GM23338 (cell line): Measurements from ENCODE around the gene TXN. TPM values are rescaled to one million over a fixed set of nuclear protein-coding genes. Genes with fewer than 3 reads are reported as not detected.

Source experiments
- ATAC-seq: fragments of 200-7000 bp; cut with Tn5 transposase; 3 replicates; pipeline ENCODE4 v1.9.1; 2020
- DNase-seq: peaks from one replicate; pipeline ENCODE4 v3.0.0-alpha.2; 2015; ENCODE audit warnings: low spot score
- H2AFZ ChIP-seq: fragments of 200-600 bp; sonication (generic); 2 replicates; pipeline ENCODE4 v1.8.0; 2016; ENCODE audit warnings: antibody characterized with exemption, mild to moderate bottlenecking, moderate library complexity
- H3F3A ChIP-seq: fragments of 200-600 bp; sonication (generic); replicated peaks from 2 replicates; pipeline ENCODE4 v1.8.0; 2017; ENCODE audit warnings: antibody characterized with exemption, mixed run types, low read depth
- H3K27ac ChIP-seq: fragments of 200-600 bp; sonication (generic); 2 replicates; pipeline ENCODE4 v1.6.1; 2016; ENCODE audit warnings: low read depth
- H3K27me3 ChIP-seq: fragments of 200-600 bp; sonication (generic); 2 replicates; pipeline ENCODE4 v1.8.0; 2016; ENCODE audit warnings: mild to moderate bottlenecking, mixed run types, moderate library complexity; ENCODE audit not compliant: insufficient read depth
- H3K36me3 ChIP-seq: fragments of 200-600 bp; sonication (generic); 2 replicates; pipeline ENCODE4 v1.8.0; 2016; ENCODE audit warnings: mild to moderate bottlenecking; ENCODE audit not compliant: insufficient read depth
- H3K4me1 ChIP-seq: fragments of 200-600 bp; sonication (generic); 2 replicates; pipeline ENCODE4 v1.8.0; 2016; ENCODE audit warnings: mild to moderate bottlenecking, moderate library complexity; ENCODE audit not compliant: insufficient read depth
- H3K4me2 ChIP-seq: fragments of 200-600 bp; sonication (generic); 2 replicates; pipeline ENCODE4 v1.7.1; 2017; ENCODE audit warnings: mixed run types
- H3K4me3 ChIP-seq: fragments of 200-600 bp; sonication (generic); 2 replicates; pipeline ENCODE4 v1.6.1; 2016; ENCODE audit warnings: mixed run types
- H3K79me2 ChIP-seq: fragments of 200-600 bp; sonication (generic); replicated peaks from 2 replicates; pipeline ENCODE4 v1.8.0; 2017; ENCODE audit warnings: mild to moderate bottlenecking; ENCODE audit not compliant: insufficient read depth
- H3K9me2 ChIP-seq: fragments of 200-600 bp; sonication (generic); 2 replicates; pipeline ENCODE4 v1.8.0; 2017; ENCODE audit not compliant: insufficient read depth
- H4K20me1 ChIP-seq: fragments of 200-600 bp; sonication (generic); replicated peaks from 2 replicates; pipeline ENCODE4 v1.8.0; 2017; ENCODE audit warnings: mild to moderate bottlenecking; ENCODE audit not compliant: insufficient read depth
- H3K27ac Mint-ChIP-seq: 2 replicates; pipeline ENCODE4 v1.8.0; 2020; ENCODE audit warnings: inconsistent platforms, mild to moderate bottlenecking, moderate library complexity, mixed read lengths
- H3K27me3 Mint-ChIP-seq: 3 replicates; pipeline ENCODE4 v1.8.0; 2022; ENCODE audit warnings: low read depth, mild to moderate bottlenecking, moderate library complexity, mixed read lengths, inconsistent platforms; ENCODE audit not compliant: insufficient read depth, poor library complexity
- H3K36me3 Mint-ChIP-seq: 3 replicates; pipeline ENCODE4 v1.8.0; 2021; ENCODE audit warnings: low read depth, mild to moderate bottlenecking, inconsistent platforms, moderate library complexity, mixed read lengths
- H3K4me1 Mint-ChIP-seq: 3 replicates; pipeline ENCODE4 v1.8.0; 2020; ENCODE audit warnings: mild to moderate bottlenecking, inconsistent platforms, mixed read lengths
- H3K4me3 Mint-ChIP-seq: 3 replicates; pipeline ENCODE4 v1.8.0; 2021; ENCODE audit warnings: moderate library complexity, mild to moderate bottlenecking, inconsistent platforms, mixed read lengths
- H3K9me3 Mint-ChIP-seq: 3 replicates; pipeline ENCODE4 v1.8.0; 2020; ENCODE audit warnings: moderate library complexity, mild to moderate bottlenecking, inconsistent platforms, mixed read lengths
- CREB1 ChIP-seq: fragments of 250-450 bp; sonication (Bioruptor Pico); IDR thresholded peaks from 2 replicates; pipeline ENCODE4 v1.5.0; 2020; ENCODE audit warnings: low read depth, mild to moderate bottlenecking, moderate library complexity
- EZH2 ChIP-seq: fragments of 200-600 bp; sonication (generic); IDR thresholded peaks from one replicate; pipeline ENCODE4 v1.8.0; 2017; ENCODE audit warnings: antibody characterized with exemption, mild to moderate bottlenecking, low read depth; ENCODE audit not compliant: unreplicated experiment
- EZH2phosphoT487 ChIP-seq: fragments of 200-600 bp; sonication (generic); IDR thresholded peaks from one replicate; pipeline ENCODE4 v1.8.1; 2018; ENCODE audit warnings: antibody characterized with exemption; ENCODE audit not compliant: unreplicated experiment
- JUNB ChIP-seq: IDR thresholded peaks from one replicate; pipeline ENCODE4 v1.6.1; 2016; ENCODE audit warnings: antibody characterized with exemption; ENCODE audit not compliant: unreplicated experiment
- NANOG ChIP-seq: IDR thresholded peaks from 2 replicates; pipeline ENCODE4 v1.6.1; 2016; ENCODE audit warnings: antibody characterized with exemption, borderline replicate concordance
- POLR2AphosphoS5 ChIP-seq: IDR thresholded peaks from 2 replicates; pipeline ENCODE4 v1.6.1; 2016; ENCODE audit warnings: antibody characterized with exemption, low read depth
- STAT1 ChIP-seq: IDR thresholded peaks from one replicate; pipeline ENCODE4 v1.6.1; 2016; ENCODE audit warnings: antibody characterized with exemption; ENCODE audit not compliant: unreplicated experiment
- ZNF114 ChIP-seq: fragments of 250-450 bp; sonication (Bioruptor Pico); IDR thresholded peaks from 2 replicates; pipeline ENCODE4 v1.5.0; 2020; ENCODE audit warnings: mild to moderate bottlenecking, moderate library complexity
- ZNF331 ChIP-seq: fragments of 250-450 bp; sonication (Bioruptor Pico); IDR thresholded peaks from 2 replicates; pipeline ENCODE4 v1.5.0; 2020; ENCODE audit warnings: low read depth, mild to moderate bottlenecking, moderate library complexity
- polyA plus RNA-seq: library from polyadenylated mRNA; unstranded; fragments of >200 nt; fragmentation: Nextera tagmentation; extraction: Ambion mirVana; gene quantifications from 2 replicates; pipeline ENCODE4 v1.2.1, GENCODE V29; 2016
- total RNA-seq: library from RNA; depleted of rRNA; stranded (reverse); fragments of >200 nt; shearing (Covaris generic); gene quantifications from 2 replicates; pipeline ENCODE4 v1.2.3, GENCODE V29; 2014
- TF ChIP-seq, protein P1 (sequence below): IDR thresholded peaks from one replicate; pipeline ENCODE4 v1.6.1; 2018; ENCODE audit warnings: antibody characterized with exemption; ENCODE audit not compliant: unreplicated experiment
- TF ChIP-seq, protein P2 (sequence below), 2 experiments: fragments of 200-600 bp in 1 of 2; sonication (generic) in 1 of 2; conservative IDR thresholded peaks; 2 replicates each; pipeline versions ENCODE4 v1.5.1 to v1.6.1; 2016 to 2017; ENCODE audit warnings: antibody characterized with exemption in 2 of 2, low read depth in 2 of 2, mild to moderate bottlenecking in 2 of 2, moderate library complexity in 1 of 2
- TF ChIP-seq, protein P3 (sequence below): fragments of 250-450 bp; sonication (Bioruptor Pico); IDR thresholded peaks from 2 replicates; pipeline ENCODE4 v1.5.0; 2020; ENCODE audit warnings: mild to moderate bottlenecking, moderate library complexity
- TF ChIP-seq, protein P4 (sequence below): IDR thresholded peaks from 2 replicates; pipeline ENCODE4 v1.6.1; 2016; ENCODE audit warnings: antibody characterized with exemption

TXN gene
- total and polyA plus RNA-seq, 2 experiments from 2014 or later = 177 to 1,031 TPM

DNA sequence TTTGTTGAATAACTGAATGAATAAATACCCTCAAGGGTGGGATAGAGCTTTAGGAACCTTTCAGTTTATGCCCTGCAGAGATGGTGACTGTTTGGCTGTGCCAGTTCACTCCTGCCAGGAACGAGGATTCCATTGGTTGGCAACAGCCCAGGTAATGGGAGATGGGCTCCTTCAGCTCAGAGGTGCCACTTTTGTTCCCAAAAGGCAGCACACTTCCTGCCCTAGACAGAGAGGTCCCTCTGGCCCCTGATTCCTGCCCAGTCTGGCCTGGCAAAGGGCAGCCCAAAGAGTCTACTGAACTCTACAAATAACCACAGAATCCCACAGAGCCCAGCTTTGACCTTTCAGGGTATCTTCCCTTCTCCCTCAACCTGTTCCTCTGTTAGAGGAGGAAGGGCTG, 49.9 kb downstream of the TXN start:
- H3K9me3 Mint-ChIP-seq = peaks cover 4% of the 10 kb centered on the region; the same call in 1 of the 3 replicates
- H3K27me3 Mint-ChIP-seq = peaks cover 4% of the 10 kb centered on the region
- TF ChIP-seq EZH2phosphoT487 = no peak
- TF ChIP-seq, protein P1, sequence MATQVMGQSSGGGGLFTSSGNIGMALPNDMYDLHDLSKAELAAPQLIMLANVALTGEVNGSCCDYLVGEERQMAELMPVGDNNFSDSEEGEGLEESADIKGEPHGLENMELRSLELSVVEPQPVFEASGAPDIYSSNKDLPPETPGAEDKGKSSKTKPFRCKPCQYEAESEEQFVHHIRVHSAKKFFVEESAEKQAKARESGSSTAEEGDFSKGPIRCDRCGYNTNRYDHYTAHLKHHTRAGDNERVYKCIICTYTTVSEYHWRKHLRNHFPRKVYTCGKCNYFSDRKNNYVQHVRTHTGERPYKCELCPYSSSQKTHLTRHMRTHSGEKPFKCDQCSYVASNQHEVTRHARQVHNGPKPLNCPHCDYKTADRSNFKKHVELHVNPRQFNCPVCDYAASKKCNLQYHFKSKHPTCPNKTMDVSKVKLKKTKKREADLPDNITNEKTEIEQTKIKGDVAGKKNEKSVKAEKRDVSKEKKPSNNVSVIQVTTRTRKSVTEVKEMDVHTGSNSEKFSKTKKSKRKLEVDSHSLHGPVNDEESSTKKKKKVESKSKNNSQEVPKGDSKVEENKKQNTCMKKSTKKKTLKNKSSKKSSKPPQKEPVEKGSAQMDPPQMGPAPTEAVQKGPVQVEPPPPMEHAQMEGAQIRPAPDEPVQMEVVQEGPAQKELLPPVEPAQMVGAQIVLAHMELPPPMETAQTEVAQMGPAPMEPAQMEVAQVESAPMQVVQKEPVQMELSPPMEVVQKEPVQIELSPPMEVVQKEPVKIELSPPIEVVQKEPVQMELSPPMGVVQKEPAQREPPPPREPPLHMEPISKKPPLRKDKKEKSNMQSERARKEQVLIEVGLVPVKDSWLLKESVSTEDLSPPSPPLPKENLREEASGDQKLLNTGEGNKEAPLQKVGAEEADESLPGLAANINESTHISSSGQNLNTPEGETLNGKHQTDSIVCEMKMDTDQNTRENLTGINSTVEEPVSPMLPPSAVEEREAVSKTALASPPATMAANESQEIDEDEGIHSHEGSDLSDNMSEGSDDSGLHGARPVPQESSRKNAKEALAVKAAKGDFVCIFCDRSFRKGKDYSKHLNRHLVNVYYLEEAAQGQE = no peak
- TF ChIP-seq EZH2 = no peak
- TF ChIP-seq, protein P2, sequence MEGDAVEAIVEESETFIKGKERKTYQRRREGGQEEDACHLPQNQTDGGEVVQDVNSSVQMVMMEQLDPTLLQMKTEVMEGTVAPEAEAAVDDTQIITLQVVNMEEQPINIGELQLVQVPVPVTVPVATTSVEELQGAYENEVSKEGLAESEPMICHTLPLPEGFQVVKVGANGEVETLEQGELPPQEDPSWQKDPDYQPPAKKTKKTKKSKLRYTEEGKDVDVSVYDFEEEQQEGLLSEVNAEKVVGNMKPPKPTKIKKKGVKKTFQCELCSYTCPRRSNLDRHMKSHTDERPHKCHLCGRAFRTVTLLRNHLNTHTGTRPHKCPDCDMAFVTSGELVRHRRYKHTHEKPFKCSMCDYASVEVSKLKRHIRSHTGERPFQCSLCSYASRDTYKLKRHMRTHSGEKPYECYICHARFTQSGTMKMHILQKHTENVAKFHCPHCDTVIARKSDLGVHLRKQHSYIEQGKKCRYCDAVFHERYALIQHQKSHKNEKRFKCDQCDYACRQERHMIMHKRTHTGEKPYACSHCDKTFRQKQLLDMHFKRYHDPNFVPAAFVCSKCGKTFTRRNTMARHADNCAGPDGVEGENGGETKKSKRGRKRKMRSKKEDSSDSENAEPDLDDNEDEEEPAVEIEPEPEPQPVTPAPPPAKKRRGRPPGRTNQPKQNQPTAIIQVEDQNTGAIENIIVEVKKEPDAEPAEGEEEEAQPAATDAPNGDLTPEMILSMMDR (conservative IDR thresholded peaks at IDR 0.05; ENCODE audit: low read depth in 2 of 2) = no peak
- TF ChIP-seq NANOG = no peak
- no peak for TF ChIP-seq STAT1
- no peak for TF ChIP-seq JUNB
- TF ChIP-seq ZNF114 (CRISPR knock-in tag) = no peak
- TF ChIP-seq CREB1 (CRISPR knock-in tag) = no peak
- no peak for TF ChIP-seq ZNF331
- no peak for TF ChIP-seq POLR2AphosphoS5
- TF ChIP-seq, protein P3, sequence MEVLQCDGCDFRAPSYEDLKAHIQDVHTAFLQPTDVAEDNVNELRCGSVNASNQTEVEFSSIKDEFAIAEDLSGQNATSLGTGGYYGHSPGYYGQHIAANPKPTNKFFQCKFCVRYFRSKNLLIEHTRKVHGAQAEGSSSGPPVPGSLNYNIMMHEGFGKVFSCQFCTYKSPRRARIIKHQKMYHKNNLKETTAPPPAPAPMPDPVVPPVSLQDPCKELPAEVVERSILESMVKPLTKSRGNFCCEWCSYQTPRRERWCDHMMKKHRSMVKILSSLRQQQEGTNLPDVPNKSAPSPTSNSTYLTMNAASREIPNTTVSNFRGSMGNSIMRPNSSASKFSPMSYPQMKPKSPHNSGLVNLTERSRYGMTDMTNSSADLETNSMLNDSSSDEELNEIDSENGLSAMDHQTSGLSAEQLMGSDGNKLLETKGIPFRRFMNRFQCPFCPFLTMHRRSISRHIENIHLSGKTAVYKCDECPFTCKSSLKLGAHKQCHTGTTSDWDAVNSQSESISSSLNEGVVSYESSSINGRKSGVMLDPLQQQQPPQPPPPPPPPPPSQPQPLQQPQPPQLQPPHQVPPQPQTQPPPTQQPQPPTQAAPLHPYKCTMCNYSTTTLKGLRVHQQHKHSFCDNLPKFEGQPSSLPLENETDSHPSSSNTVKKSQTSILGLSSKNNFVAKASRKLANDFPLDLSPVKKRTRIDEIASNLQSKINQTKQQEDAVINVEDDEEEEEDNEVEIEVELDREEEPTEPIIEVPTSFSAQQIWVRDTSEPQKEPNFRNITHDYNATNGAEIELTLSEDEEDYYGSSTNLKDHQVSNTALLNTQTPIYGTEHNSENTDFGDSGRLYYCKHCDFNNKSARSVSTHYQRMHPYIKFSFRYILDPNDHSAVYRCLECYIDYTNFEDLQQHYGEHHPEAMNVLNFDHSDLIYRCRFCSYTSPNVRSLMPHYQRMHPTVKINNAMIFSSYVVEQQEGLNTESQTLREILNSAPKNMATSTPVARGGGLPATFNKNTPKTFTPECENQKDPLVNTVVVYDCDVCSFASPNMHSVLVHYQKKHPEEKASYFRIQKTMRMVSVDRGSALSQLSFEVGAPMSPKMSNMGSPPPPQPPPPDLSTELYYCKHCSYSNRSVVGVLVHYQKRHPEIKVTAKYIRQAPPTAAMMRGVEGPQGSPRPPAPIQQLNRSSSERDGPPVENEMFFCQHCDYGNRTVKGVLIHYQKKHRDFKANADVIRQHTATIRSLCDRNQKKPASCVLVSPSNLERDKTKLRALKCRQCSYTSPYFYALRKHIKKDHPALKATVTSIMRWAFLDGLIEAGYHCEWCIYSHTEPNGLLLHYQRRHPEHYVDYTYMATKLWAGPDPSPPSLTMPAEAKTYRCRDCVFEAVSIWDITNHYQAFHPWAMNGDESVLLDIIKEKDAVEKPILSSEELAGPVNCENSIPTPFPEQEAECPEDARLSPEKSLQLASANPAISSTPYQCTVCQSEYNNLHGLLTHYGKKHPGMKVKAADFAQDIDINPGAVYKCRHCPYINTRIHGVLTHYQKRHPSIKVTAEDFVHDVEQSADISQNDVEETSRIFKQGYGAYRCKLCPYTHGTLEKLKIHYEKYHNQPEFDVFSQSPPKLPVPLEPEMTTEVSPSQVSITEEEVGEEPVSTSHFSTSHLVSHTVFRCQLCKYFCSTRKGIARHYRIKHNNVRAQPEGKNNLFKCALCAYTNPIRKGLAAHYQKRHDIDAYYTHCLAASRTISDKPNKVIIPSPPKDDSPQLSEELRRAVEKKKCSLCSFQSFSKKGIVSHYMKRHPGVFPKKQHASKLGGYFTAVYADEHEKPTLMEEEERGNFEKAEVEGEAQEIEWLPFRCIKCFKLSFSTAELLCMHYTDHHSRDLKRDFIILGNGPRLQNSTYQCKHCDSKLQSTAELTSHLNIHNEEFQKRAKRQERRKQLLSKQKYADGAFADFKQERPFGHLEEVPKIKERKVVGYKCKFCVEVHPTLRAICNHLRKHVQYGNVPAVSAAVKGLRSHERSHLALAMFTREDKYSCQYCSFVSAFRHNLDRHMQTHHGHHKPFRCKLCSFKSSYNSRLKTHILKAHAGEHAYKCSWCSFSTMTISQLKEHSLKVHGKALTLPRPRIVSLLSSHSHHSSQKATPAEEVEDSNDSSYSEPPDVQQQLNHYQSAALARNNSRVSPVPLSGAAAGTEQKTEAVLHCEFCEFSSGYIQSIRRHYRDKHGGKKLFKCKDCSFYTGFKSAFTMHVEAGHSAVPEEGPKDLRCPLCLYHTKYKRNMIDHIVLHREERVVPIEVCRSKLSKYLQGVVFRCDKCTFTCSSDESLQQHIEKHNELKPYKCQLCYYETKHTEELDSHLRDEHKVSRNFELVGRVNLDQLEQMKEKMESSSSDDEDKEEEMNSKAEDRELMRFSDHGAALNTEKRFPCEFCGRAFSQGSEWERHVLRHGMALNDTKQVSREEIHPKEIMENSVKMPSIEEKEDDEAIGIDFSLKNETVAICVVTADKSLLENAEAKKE = no peak
- TF ChIP-seq, protein P4, sequence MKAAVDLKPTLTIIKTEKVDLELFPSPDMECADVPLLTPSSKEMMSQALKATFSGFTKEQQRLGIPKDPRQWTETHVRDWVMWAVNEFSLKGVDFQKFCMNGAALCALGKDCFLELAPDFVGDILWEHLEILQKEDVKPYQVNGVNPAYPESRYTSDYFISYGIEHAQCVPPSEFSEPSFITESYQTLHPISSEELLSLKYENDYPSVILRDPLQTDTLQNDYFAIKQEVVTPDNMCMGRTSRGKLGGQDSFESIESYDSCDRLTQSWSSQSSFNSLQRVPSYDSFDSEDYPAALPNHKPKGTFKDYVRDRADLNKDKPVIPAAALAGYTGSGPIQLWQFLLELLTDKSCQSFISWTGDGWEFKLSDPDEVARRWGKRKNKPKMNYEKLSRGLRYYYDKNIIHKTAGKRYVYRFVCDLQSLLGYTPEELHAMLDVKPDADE = no peak
- H3K4me3 Mint-ChIP-seq = no peak overlapping the region
- no peaks in the 10 kb centered on the region for H4K20me1 ChIP-seq
- no peaks in the 10 kb centered on the region for H3F3A ChIP-seq
- H3K4me2 ChIP-seq = no peak overlapping the region
- no peak overlapping the region for H2AFZ ChIP-seq
- no peaks in the 10 kb centered on the region for H3K4me1 ChIP-seq
- DNase-seq (no peak), ATAC-seq (no peak)
- H3K27ac ChIP-seq = no peak overlapping the region
- H3K4me3 ChIP-seq = no peak overlapping the region
- no peaks in the 10 kb centered on the region for H3K9me2 ChIP-seq
- H3K27ac Mint-ChIP-seq = no peak overlapping the region
- no peaks in the 10 kb centered on the region for H3K36me3 ChIP-seq
- H3K27me3 ChIP-seq = no peaks in the 10 kb centered on the region
- peaks cover 2% of the 10 kb centered on the region; the same call in 1 of the 3 replicates for H3K36me3 Mint-ChIP-seq
- H3K4me1 Mint-ChIP-seq = no peaks in the 10 kb centered on the region; the same call in 2 of the 3 replicates
- no peaks in the 10 kb centered on the region for H3K79me2 ChIP-seq
